ENCODE data around the gene CACNA1I. TPM values are rescaled to one million over a fixed set of nuclear protein-coding genes. Genes with fewer than 3 reads are reported as not detected.

CACNA1I gene
- total and polyA plus RNA-seq, 4 donors: 1.2 to 8.5 (median 5.6) TPM

DNA sequence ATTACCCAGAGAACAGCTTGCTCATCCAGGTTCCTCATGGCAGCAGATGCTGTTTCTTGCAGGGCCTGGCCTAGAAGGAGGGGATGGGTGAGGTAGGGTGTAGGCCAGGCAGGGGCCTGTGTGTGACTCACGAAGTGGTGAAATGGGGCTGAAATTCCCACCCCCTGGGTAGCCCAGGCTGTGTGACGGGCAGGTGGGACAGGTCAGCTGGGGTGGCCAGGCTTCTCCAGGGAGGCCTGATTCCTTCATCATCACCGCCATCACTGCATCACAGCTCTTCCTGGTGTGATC is 83.2 kb downstream of the CACNA1I start:
- WGBS (ENCODE audit: insufficient coverage): 84% methylated on average over 3 of the region's 3 CpGs
- Histone ChIP-seq H3K4me3 (ENCODE audit: low read depth, low read length) (no peak overlapping the region), H3K9me3 (ENCODE audit: control insufficient read depth, insufficient read depth, low read length) (no peaks in the 10 kb centered on the region), H3K27me3 (ENCODE audit: control insufficient read depth, insufficient read depth, low read length) (peaks cover 4% of the 10 kb centered on the region), H3K36me3 (ENCODE audit: control insufficient read depth, insufficient read depth, low read length) (peaks cover 20% of the 10 kb centered on the region), H3K27ac (ENCODE audit: low read depth, low read length) (no peak overlapping the region), H3K4me1 (ENCODE audit: control insufficient read depth, insufficient read depth, low read length) (peaks cover 37% of the 10 kb centered on the region)
- DNase-seq (ENCODE audit: low read depth in 4 of 6, low spot score in 6 of 6): no peak

DNA sequence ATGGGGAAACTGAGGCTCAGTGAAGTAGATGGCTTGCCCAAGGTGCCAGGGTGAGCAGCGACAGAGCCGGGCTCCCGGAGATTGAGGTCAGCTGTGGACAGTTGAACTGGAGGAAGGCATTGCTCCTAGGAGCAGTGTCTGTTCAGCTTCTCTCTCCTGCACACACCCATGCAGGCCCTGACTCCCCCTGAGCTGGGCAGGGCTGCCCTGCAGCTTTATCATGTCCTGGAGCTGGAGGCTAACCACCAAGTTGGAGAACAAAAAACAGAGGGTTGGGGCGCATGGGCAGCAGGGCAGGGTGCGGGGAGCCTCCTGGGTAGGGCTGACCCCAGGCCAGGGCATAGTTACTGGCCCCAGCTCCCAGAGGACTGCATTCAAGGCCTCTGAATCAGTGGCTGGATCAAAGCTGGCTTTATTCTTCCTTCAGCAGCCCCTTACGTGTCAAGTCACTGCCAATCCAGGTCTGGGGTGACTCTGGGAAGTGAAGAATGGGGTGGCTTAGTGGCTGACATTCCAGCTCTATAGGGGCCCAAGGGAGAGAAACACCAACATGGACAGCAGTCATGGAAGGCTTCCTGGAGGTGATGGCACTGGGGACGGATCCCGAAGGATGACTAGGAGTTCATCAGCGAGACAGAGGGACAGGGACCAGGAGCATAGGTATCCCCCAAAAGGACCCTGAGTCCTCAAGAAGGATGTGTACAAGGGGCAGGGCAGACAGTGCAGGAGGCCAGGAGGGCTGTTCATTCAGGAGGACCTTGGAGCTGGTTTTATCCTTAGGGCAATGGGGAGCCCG is 83.8 kb downstream of the CACNA1I start:
- peaks cover 37% of the 10 kb centered on the region for H3K4me1 ChIP-seq (ENCODE audit: control insufficient read depth, insufficient read depth, low read length)
- H3K36me3 ChIP-seq (ENCODE audit: control insufficient read depth, insufficient read depth, low read length): peaks cover 19% of the 10 kb centered on the region
- H3K27me3 ChIP-seq (ENCODE audit: control insufficient read depth, insufficient read depth, low read length): peaks cover 4% of the 10 kb centered on the region
- 93% methylated on average over 10 of the region's 10 CpGs for WGBS (ENCODE audit: insufficient coverage)
- H3K4me3 ChIP-seq (ENCODE audit: low read depth, low read length): no peak overlapping the region
- no peak overlapping the region for H3K27ac ChIP-seq (ENCODE audit: low read depth, low read length)
- DNase-seq (ENCODE audit: low read depth in 4 of 6, low spot score in 6 of 6): no peak
- no peaks in the 10 kb centered on the region for H3K9me3 ChIP-seq (ENCODE audit: control insufficient read depth, insufficient read depth, low read length)

DNA sequence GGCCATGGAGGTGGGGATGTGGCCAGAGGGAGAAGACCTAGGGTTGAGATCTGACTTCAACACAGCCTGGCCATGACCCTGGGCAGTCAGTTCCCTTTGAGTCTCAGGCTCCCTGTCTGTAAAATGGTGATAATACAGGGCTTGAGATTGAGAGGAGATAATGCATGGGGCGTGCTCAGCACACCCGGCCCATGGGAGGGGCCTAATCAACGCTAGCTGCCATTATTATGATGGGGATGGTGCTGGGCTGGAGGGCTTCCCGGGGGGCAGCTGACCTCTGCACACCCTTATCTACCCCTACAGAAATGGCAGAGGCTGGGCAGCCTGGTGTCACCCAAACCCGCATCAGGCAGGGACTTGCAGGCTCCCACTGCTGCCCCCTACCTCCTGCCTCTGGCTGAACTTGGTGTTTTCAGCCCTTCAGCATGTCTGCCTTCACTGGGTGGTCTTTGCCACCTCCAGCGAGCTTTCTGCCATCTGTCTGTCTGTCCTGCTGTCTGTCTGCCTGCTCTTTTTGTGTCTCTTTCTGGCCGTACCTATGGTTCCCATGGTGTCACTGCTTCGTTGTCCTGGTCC is 84.5 kb downstream of the CACNA1I start:
- WGBS (ENCODE audit: insufficient coverage): 62% methylated on average over 8 of the region's 8 CpGs
- Histone ChIP-seq H3K4me3 (ENCODE audit: low read depth, low read length) (no peak overlapping the region), H3K27me3 (ENCODE audit: control insufficient read depth, insufficient read depth, low read length) (peaks cover 6% of the 10 kb centered on the region), H3K4me1 (ENCODE audit: control insufficient read depth, insufficient read depth, low read length) (peaks cover 37% of the 10 kb centered on the region), H3K36me3 (ENCODE audit: control insufficient read depth, insufficient read depth, low read length) (peaks cover 20% of the 10 kb centered on the region), H3K9me3 (ENCODE audit: control insufficient read depth, insufficient read depth, low read length) (no peaks in the 10 kb centered on the region), H3K27ac (ENCODE audit: low read depth, low read length) (no peak overlapping the region)
- DNase-seq (ENCODE audit: low read depth in 4 of 6, low spot score in 6 of 6): peak in 1 of 6 donors; percentile 38

GRCh38 chr22:39655831-39656230 is 85.3 kb downstream of the CACNA1I start:
- peak in 1 of 6 donors; percentile 74 for DNase-seq (ENCODE audit: low read depth in 4 of 6, low spot score in 6 of 6)
- peaks cover 21% of the 10 kb centered on the region for H3K36me3 ChIP-seq (ENCODE audit: control insufficient read depth, insufficient read depth, low read length)
- H3K4me1 ChIP-seq (ENCODE audit: control insufficient read depth, insufficient read depth, low read length): peaks cover 31% of the 10 kb centered on the region
- 14% methylated on average over 15 of the region's 15 CpGs for WGBS (ENCODE audit: insufficient coverage)
- H3K27ac ChIP-seq (ENCODE audit: low read depth, low read length): no peak overlapping the region
- no peaks in the 10 kb centered on the region for H3K9me3 ChIP-seq (ENCODE audit: control insufficient read depth, insufficient read depth, low read length)
- H3K27me3 ChIP-seq (ENCODE audit: control insufficient read depth, insufficient read depth, low read length): peaks cover 12% of the 10 kb centered on the region
- H3K4me3 ChIP-seq (ENCODE audit: low read depth, low read length): no peak overlapping the region

DNA sequence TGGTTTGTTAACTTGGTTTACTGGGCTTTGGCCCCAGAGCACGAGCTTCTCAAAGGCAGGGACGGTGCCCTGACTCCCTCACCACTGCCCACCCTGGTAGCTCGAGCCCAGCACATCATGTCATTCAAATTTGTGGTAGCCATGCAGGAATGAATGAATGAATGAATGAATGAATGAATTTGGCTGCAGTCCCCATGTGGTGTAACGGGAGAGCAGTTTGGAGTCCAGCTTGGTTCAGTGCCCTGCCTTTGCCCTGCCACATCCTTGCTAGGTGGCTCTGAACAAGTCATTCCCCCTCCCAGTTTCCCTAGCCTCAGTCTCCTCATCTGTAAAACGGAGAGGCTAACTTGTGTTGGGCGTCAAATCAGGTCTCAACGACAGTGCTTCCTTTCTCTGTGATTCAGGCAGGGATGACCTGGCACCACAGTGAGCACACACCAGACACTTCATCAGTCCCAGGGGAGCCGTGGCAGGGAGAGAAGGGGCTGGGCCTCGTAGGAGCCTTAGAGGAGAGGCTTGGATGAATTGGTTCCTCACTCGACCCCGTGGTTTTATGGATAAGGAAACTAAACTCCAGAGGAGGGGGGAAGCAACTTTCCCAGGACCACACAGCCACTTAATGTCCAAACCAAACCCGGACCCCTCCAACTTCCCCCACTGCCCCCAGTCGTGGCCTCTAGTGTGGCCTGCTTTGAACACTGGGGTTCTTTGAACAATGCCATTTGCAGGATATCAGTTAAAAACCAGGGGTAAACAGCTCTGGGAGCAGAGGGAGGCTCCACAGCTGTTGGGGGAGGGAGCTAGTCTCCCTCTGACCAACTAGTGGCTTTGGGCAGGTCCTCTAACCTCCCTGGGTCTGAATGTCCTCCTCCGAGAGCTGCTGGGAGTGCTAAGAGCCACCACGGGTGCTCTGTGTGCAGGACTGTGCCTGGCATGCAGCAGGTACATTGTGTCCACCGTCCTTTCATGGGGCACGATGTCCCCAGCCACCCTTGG is 86.2 kb downstream of the CACNA1I start:
- peaks cover 26% of the 10 kb centered on the region for H3K36me3 ChIP-seq (ENCODE audit: control insufficient read depth, insufficient read depth, low read length)
- WGBS (ENCODE audit: insufficient coverage): 79% methylated on average over 7 of the region's 17 CpGs
- H3K9me3 ChIP-seq (ENCODE audit: control insufficient read depth, insufficient read depth, low read length): no peaks in the 10 kb centered on the region
- H3K27ac ChIP-seq (ENCODE audit: low read depth, low read length): no peak overlapping the region
- peaks cover 26% of the 10 kb centered on the region for H3K4me1 ChIP-seq (ENCODE audit: control insufficient read depth, insufficient read depth, low read length)
- no peak for DNase-seq (ENCODE audit: low read depth in 4 of 6, low spot score in 6 of 6)
- H3K4me3 ChIP-seq (ENCODE audit: low read depth, low read length): no peak overlapping the region
- H3K27me3 ChIP-seq (ENCODE audit: control insufficient read depth, insufficient read depth, low read length): peaks cover 21% of the 10 kb centered on the region

DNA sequence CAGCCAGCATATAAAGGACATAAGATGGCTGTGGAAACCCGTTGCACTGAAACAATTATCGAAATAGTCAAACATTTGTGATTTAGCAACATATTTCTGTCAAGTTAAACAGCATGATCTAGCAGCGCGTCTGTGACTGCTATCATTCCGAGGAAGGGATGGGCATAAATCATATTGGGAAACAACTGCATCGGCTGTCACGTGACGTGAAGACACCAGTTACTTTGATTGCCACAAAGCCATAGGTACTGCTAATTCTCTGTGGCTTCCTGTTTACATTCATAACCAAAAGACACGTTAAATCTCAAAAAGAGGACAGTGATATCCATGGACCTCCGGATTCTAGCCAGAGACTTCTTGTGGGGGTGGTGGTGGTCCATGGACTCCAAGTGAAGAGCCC is 87.8 kb downstream of the CACNA1I start:
- H3K27me3 ChIP-seq (ENCODE audit: control insufficient read depth, insufficient read depth, low read length): peaks cover 32% of the 10 kb centered on the region
- WGBS (ENCODE audit: insufficient coverage): 79% methylated on average over 7 of the region's 10 CpGs

DNA sequence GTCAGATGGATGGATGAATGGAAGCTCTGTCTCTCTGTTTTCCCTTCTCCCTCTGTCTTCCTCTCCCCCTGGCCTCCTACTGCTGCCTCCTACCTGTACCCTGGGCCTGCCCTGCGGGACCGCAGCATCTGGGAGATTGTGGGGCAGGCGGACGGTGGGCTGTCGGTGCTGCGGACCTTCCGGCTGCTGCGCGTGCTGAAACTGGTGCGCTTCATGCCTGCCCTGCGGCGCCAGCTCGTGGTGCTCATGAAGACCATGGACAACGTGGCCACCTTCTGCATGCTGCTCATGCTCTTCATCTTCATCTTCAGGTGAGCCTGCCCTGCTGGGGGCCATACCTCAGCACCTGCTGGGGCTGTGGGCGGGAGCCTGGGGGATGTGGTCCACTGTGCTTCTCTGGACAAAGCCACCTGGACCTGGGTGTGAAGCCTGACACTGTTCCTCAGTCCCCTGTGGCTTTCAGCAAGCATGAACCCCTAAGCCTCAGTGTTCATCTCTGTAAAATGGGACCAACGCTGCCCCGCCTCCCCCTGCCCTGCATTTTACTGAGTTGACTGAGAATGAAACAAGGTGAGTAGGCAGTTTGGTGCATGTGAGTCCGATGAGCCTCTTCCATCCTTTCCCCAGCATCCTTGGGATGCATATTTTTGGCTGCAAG is 88.4 kb downstream of the CACNA1I start:
- H3K27ac ChIP-seq (ENCODE audit: low read depth, low read length): no peak overlapping the region
- DNase-seq (ENCODE audit: low read depth in 4 of 6, low spot score in 6 of 6): no peak
- peaks cover 40% of the 10 kb centered on the region for H3K4me1 ChIP-seq (ENCODE audit: control insufficient read depth, insufficient read depth, low read length)
- peaks cover 41% of the 10 kb centered on the region for H3K36me3 ChIP-seq (ENCODE audit: control insufficient read depth, insufficient read depth, low read length)
- no peak overlapping the region for H3K4me3 ChIP-seq (ENCODE audit: low read depth, low read length)
- H3K27me3 ChIP-seq (ENCODE audit: control insufficient read depth, insufficient read depth, low read length): peaks cover 37% of the 10 kb centered on the region
- no peaks in the 10 kb centered on the region for H3K9me3 ChIP-seq (ENCODE audit: control insufficient read depth, insufficient read depth, low read length)
- 88% methylated on average over 15 of the region's 18 CpGs for WGBS (ENCODE audit: insufficient coverage)

More for the DNA sequence above, 87.8 kb downstream of the CACNA1I start:
- Histone ChIP-seq H3K9me3 (ENCODE audit: control insufficient read depth, insufficient read depth, low read length) (no peaks in the 10 kb centered on the region), H3K4me3 (ENCODE audit: low read depth, low read length) (no peak overlapping the region), H3K36me3 (ENCODE audit: control insufficient read depth, insufficient read depth, low read length) (peaks cover 36% of the 10 kb centered on the region), H3K27ac (ENCODE audit: low read depth, low read length) (no peak overlapping the region), H3K4me1 (ENCODE audit: control insufficient read depth, insufficient read depth, low read length) (peaks cover 37% of the 10 kb centered on the region)
- DNase-seq (ENCODE audit: low read depth in 4 of 6, low spot score in 6 of 6): peak in 1 of 6 donors; percentile 59

GRCh38 chr22:39661501-39661841 is 90.9 kb downstream of the CACNA1I start:
- 50% methylated on average over 1 of the region's 1 CpG for WGBS (ENCODE audit: insufficient coverage)
- DNase-seq (ENCODE audit: low read depth in 4 of 6, low spot score in 6 of 6): no peak
- peaks cover 51% of the 10 kb centered on the region for H3K36me3 ChIP-seq (ENCODE audit: control insufficient read depth, insufficient read depth, low read length)
- H3K9me3 ChIP-seq (ENCODE audit: control insufficient read depth, insufficient read depth, low read length): no peaks in the 10 kb centered on the region
- peaks cover 27% of the 10 kb centered on the region for H3K4me1 ChIP-seq (ENCODE audit: control insufficient read depth, insufficient read depth, low read length)
- no peak overlapping the region for H3K4me3 ChIP-seq (ENCODE audit: low read depth, low read length)
- H3K27me3 ChIP-seq (ENCODE audit: control insufficient read depth, insufficient read depth, low read length): peaks cover 38% of the 10 kb centered on the region
- H3K27ac ChIP-seq (ENCODE audit: low read depth, low read length): no peak overlapping the region
